IPS-15b (cell line): ENCODE data around the gene RNASE8.

ENCODE experiments used
- H3K27me3 ChIP-seq: one replicate; pipeline ENCODE4 v1.6.1; 2013; ENCODE audit warnings: low read length; ENCODE audit not compliant: control insufficient read depth, insufficient read depth
- H3K36me3 ChIP-seq: one replicate; pipeline ENCODE4 v1.6.1; 2013; ENCODE audit warnings: low read length; ENCODE audit not compliant: control insufficient read depth, insufficient read depth
- H3K4me1 ChIP-seq: one replicate; pipeline ENCODE4 v1.6.1; 2013; ENCODE audit warnings: mild to moderate bottlenecking, low read length; ENCODE audit not compliant: control insufficient read depth, insufficient read depth
- H3K4me3 ChIP-seq: one replicate; pipeline ENCODE4 v1.5.1; 2013; ENCODE audit warnings: low read depth, low read length
- H3K9ac ChIP-seq: one replicate; pipeline ENCODE4 v1.6.1; 2013; ENCODE audit warnings: low read depth, mild to moderate bottlenecking, low read length
- H3K9me3 ChIP-seq: one replicate; pipeline ENCODE4 v1.6.1; 2013; ENCODE audit warnings: mild to moderate bottlenecking, low read length; ENCODE audit not compliant: control insufficient read depth, insufficient read depth

RNASE8 gene

GRCh38 chr14:21092273-21093011 is 34.8 kb downstream of the RNASE8 start:
- no peak overlapping the region for H3K9ac ChIP-seq
- H3K27me3 ChIP-seq, result no peaks in the 10 kb centered on the region
- H3K4me3 ChIP-seq, result peak overlapping the region; percentile 50
- peaks cover 33% of the 10 kb centered on the region for H3K36me3 ChIP-seq
- peaks cover 38% of the 10 kb centered on the region for H3K4me1 ChIP-seq
- H3K9me3 ChIP-seq, result no peaks in the 10 kb centered on the region

GRCh38 chr14:21093018-21093417 is 35.4 kb downstream of the RNASE8 start:
- H3K27me3 ChIP-seq, result no peaks in the 10 kb centered on the region
- H3K4me3 ChIP-seq, result peak overlapping the region; percentile 50
- H3K9me3 ChIP-seq, result no peaks in the 10 kb centered on the region
- H3K4me1 ChIP-seq, result peaks cover 36% of the 10 kb centered on the region
- H3K36me3 ChIP-seq, result peaks cover 33% of the 10 kb centered on the region
- no peak overlapping the region for H3K9ac ChIP-seq

GRCh38 chr14:21093769-21094681 is 36.4 kb downstream of the RNASE8 start:
- Histone ChIP-seq H3K36me3 (peaks cover 33% of the 10 kb centered on the region), H3K4me3 (peak overlapping the region; percentile 50), H3K27me3 (no peaks in the 10 kb centered on the region), H3K9me3 (no peaks in the 10 kb centered on the region), H3K4me1 (peaks cover 36% of the 10 kb centered on the region), H3K9ac (no peak overlapping the region)

GRCh38 chr14:21095430-21096205 is 38.0 kb downstream of the RNASE8 start:
- Histone ChIP-seq H3K4me3 (peak overlapping the region; percentile 4), H3K27me3 (no peaks in the 10 kb centered on the region)

GRCh38 chr14:21096438-21096837 is 38.8 kb downstream of the RNASE8 start:
- Histone ChIP-seq H3K4me1 (peaks cover 44% of the 10 kb centered on the region), H3K9ac (no peak overlapping the region), H3K36me3 (peaks cover 13% of the 10 kb centered on the region), H3K27me3 (no peaks in the 10 kb centered on the region), H3K9me3 (no peaks in the 10 kb centered on the region), H3K4me3 (no peak overlapping the region)

More at GRCh38 chr14:21095430-21096205, 38.0 kb downstream of the RNASE8 start:
- Histone ChIP-seq H3K9ac (no peak overlapping the region), H3K9me3 (no peaks in the 10 kb centered on the region), H3K4me1 (peaks cover 42% of the 10 kb centered on the region), H3K36me3 (peaks cover 22% of the 10 kb centered on the region)

GRCh38 chr14:21096978-21097635 is 39.5 kb downstream of the RNASE8 start:
- Histone ChIP-seq H3K4me1 (peaks cover 47% of the 10 kb centered on the region), H3K27me3 (no peaks in the 10 kb centered on the region), H3K36me3 (peaks cover 7% of the 10 kb centered on the region), H3K4me3 (peak overlapping the region; percentile 68), H3K9me3 (no peaks in the 10 kb centered on the region), H3K9ac (peak overlapping the region; percentile 13)

GRCh38 chr14:21097636-21098075 is 40.0 kb downstream of the RNASE8 start:
- no peaks in the 10 kb centered on the region for H3K9me3 ChIP-seq
- H3K27me3 ChIP-seq, result no peaks in the 10 kb centered on the region
- peak overlapping the region; percentile 13 for H3K9ac ChIP-seq
- peak overlapping the region; percentile 68 for H3K4me3 ChIP-seq
- peaks cover 1% of the 10 kb centered on the region for H3K36me3 ChIP-seq
- peaks cover 52% of the 10 kb centered on the region for H3K4me1 ChIP-seq

- H3K4me1 ChIP-seq, result peaks cover 50% of the 10 kb centered on the region
- H3K36me3 ChIP-seq, result no peaks in the 10 kb centered on the region
- H3K4me3 ChIP-seq, result peak within 1 kb of the TSS; percentile 73
- H3K9ac ChIP-seq, result peak within 1 kb of the TSS; percentile 13
- no peaks in the 10 kb centered on the region for H3K27me3 ChIP-seq
- H3K9me3 ChIP-seq, result no peaks in the 10 kb centered on the region
Observed at GRCh38 chr14:21098076-21098891, 40.7 kb downstream of the RNASE8 start, which contains the start of gene ZNF219. ZNF219 (minus strand) TSS chr14:21098655; CDS start chr14:21093591, 5,064 bp downstream.

- Histone ChIP-seq H3K9me3 (no peaks in the 10 kb centered on the region), H3K36me3 (no peaks in the 10 kb centered on the region), H3K4me1 (peaks cover 43% of the 10 kb centered on the region), H3K27me3 (no peaks in the 10 kb centered on the region), H3K4me3 (peak overlapping the region; percentile 73), H3K9ac (no peak overlapping the region)
Observed at GRCh38 chr14:21098892-21099595, 41.4 kb downstream of the RNASE8 start.

- Histone ChIP-seq H3K9me3 (no peaks in the 10 kb centered on the region), H3K4me3 (peak overlapping the region; percentile 73), H3K36me3 (no peaks in the 10 kb centered on the region), H3K27me3 (no peaks in the 10 kb centered on the region), H3K4me1 (peaks cover 44% of the 10 kb centered on the region), H3K9ac (no peak overlapping the region)
Observed at GRCh38 chr14:21099596-21099985, 42.0 kb downstream of the RNASE8 start.
